IMR-90 (cell line): Measurements from ENCODE around the gene CHIT1. TPM values are rescaled to one million over a fixed set of nuclear protein-coding genes. Genes with fewer than 3 reads are reported as not detected.

ENCODE experiments used
- ATAC-seq: fragments of 200-7000 bp; cut with Tn5 transposase; 2 replicates; pipeline ENCODE4 v1.9.1; 2020; ENCODE audit warnings: low read depth, mild to moderate bottlenecking, moderate library complexity
- BruUV-seq: library from RNA; stranded (reverse); fragments of 400-500 nt; replicated peaks from 2 replicates; lab custom pipeline; 2021; lab: Mats Ljungman, UMichigan
- CTCF ChIA-PET: fragments of 300-600 bp; formaldehyde crosslinking; extraction: SDS; loops from one replicate; lab custom pipeline; 2021; ENCODE audit warnings: antibody characterized with exemption; lab: Yijun Ruan, JAX
- POLR2A ChIA-PET: fragments of 300-600 bp; sonication (Branson Sonifier 250); formaldehyde crosslinking; loops from one replicate; lab custom pipeline; 2022; ENCODE audit warnings: antibody characterized with exemption; ENCODE audit not compliant: unreplicated experiment; lab: Charles Lee
- DNase-seq: peaks from one replicate; pipeline ENCODE4 v3.0.0; 2013
- H2AFZ ChIP-seq: replicated peaks from 2 replicates; pipeline ENCODE3; 2013; ENCODE audit warnings: low read length, mild to moderate bottlenecking; ENCODE audit not compliant: poor library complexity
- H2AK5ac ChIP-seq: 2 replicates; pipeline ENCODE4 v1.6.1; 2013; ENCODE audit warnings: low read depth, low read length, inconsistent platforms
- H2AK9ac ChIP-seq: replicated peaks from 2 replicates; pipeline ENCODE3; 2013; ENCODE audit warnings: mild to moderate bottlenecking, low read depth, low read length, moderate library complexity; ENCODE audit not compliant: poor library complexity
- H2BK120ac ChIP-seq: 2 replicates; pipeline ENCODE4 v1.6.1; 2013; ENCODE audit warnings: low read depth, low read length, inconsistent platforms
- H2BK15ac ChIP-seq: 3 replicates; pipeline ENCODE4 v1.6.1; 2013; ENCODE audit warnings: low read depth, low read length, inconsistent platforms
- H2BK20ac ChIP-seq: 2 replicates; pipeline ENCODE4 v1.6.1; 2013; ENCODE audit warnings: low read depth, mild to moderate bottlenecking, inconsistent platforms, low read length, moderate library complexity
- H2BK5ac ChIP-seq: 2 replicates; pipeline ENCODE4 v1.6.1; 2013; ENCODE audit warnings: mild to moderate bottlenecking, low read depth, low read length, inconsistent platforms; ENCODE audit not compliant: poor library complexity, severe bottlenecking
- H3K14ac ChIP-seq: replicated peaks from 2 replicates; pipeline ENCODE4 v1.6.1; 2013; ENCODE audit warnings: low read depth, low read length, inconsistent platforms
- H3K18ac ChIP-seq: 2 replicates; pipeline ENCODE4 v1.6.1; 2013; ENCODE audit warnings: low read depth, low read length, control low read depth
- H3K23ac ChIP-seq: 2 replicates; pipeline ENCODE4 v1.6.1; 2013; ENCODE audit warnings: low read depth, low read length, inconsistent platforms
- H3K27ac ChIP-seq: 2 replicates; pipeline ENCODE4 v1.5.1; 2013; ENCODE audit warnings: mild to moderate bottlenecking, control low read depth, low read length; ENCODE audit not compliant: insufficient read depth
- H3K27me3 ChIP-seq: 2 replicates; pipeline ENCODE4 v1.6.1; 2013; ENCODE audit warnings: low read length; ENCODE audit not compliant: control insufficient read depth, insufficient read depth
- H3K36me3 ChIP-seq: 2 replicates; pipeline ENCODE4 v1.6.1; 2013; ENCODE audit warnings: low read length, mixed read lengths; ENCODE audit not compliant: control insufficient read depth, insufficient read depth
- H3K4ac ChIP-seq: 2 replicates; pipeline ENCODE4 v1.6.1; 2013; ENCODE audit warnings: low read depth, low read length, inconsistent platforms
- H3K4me1 ChIP-seq: 2 replicates; pipeline ENCODE4 v1.6.1; 2013; ENCODE audit warnings: low read length, mixed read lengths; ENCODE audit not compliant: control insufficient read depth, insufficient read depth
- H3K4me2 ChIP-seq: 2 replicates; pipeline ENCODE4 v1.6.1; 2013; ENCODE audit warnings: low read depth, mild to moderate bottlenecking, control low read depth, low read length, moderate library complexity
- H3K4me3 ChIP-seq: 2 replicates; pipeline ENCODE4 v1.5.1; 2013; ENCODE audit warnings: low read depth, mild to moderate bottlenecking, control low read depth, low read length, moderate library complexity; ENCODE audit not compliant: insufficient read depth
- H3K56ac ChIP-seq: 2 replicates; pipeline ENCODE4 v1.6.1; 2013; ENCODE audit warnings: low read length, inconsistent platforms; ENCODE audit not compliant: insufficient read depth; ENCODE audit errors: extremely low read depth
- H3K79me1 ChIP-seq, 2 experiments: 2 replicates each; pipeline ENCODE4 v1.6.1; 2013; ENCODE audit warnings: low read length in 2 of 2, inconsistent platforms in 1 of 2, low read depth in 1 of 2
- H3K9ac ChIP-seq: 2 replicates; pipeline ENCODE4 v1.6.1; 2013; ENCODE audit warnings: low read depth, low read length, control low read depth
- H3K9me1 ChIP-seq: 2 replicates; pipeline ENCODE4 v1.6.1; 2013; ENCODE audit warnings: low read length, inconsistent platforms; ENCODE audit not compliant: insufficient read depth
- H3K9me3 ChIP-seq: 2 replicates; pipeline ENCODE4 v1.6.1; 2013; ENCODE audit warnings: low read length; ENCODE audit not compliant: control insufficient read depth, insufficient read depth
- H4K20me1 ChIP-seq: 2 replicates; pipeline ENCODE4 v1.6.1; 2013; ENCODE audit warnings: low read length, inconsistent platforms; ENCODE audit not compliant: insufficient read depth
- H4K5ac ChIP-seq: 2 replicates; pipeline ENCODE4 v1.6.1; 2013; ENCODE audit warnings: mild to moderate bottlenecking, low read depth, low read length, control low read depth
- H4K8ac ChIP-seq, 2 experiments: 2 replicates each; pipeline ENCODE4 v1.6.1; 2013; ENCODE audit warnings: low read depth in 2 of 2, low read length in 2 of 2, control low read depth in 1 of 2, inconsistent platforms in 1 of 2
- H4K91ac ChIP-seq: 2 replicates; pipeline ENCODE4 v1.6.1; 2013; ENCODE audit warnings: low read depth, low read length, inconsistent platforms; ENCODE audit not compliant: insufficient read depth
- BHLHE40 ChIP-seq: fragments of 150-350 bp; IDR thresholded peaks from 2 replicates; pipeline ENCODE4 v1.6.1; 2016; ENCODE audit warnings: mild to moderate bottlenecking, low read depth, low read length
- CEBPB ChIP-seq: IDR thresholded peaks from 2 replicates; pipeline ENCODE4 v1.6.1; 2012; ENCODE audit warnings: low read depth, low read length, improper control_type of control experiment
- CHD1 ChIP-seq: IDR thresholded peaks from 2 replicates; pipeline ENCODE4 v1.6.1; 2012; ENCODE audit warnings: low read depth, low read length, improper control_type of control experiment
- CTCF ChIP-seq: conservative IDR thresholded peaks from 2 replicates; pipeline ENCODE4 v1.5.1; 2012; ENCODE audit warnings: mild to moderate bottlenecking, low read depth, low read length, improper control_type of control experiment
- ELK1 ChIP-seq: fragments of 150-350 bp; IDR thresholded peaks from 2 replicates; pipeline ENCODE4 v1.6.1; 2016; ENCODE audit warnings: low read depth, mild to moderate bottlenecking, low read length, moderate library complexity, borderline replicate concordance
- FOS ChIP-seq: fragments of 150-350 bp; IDR thresholded peaks from 2 replicates; pipeline ENCODE4 v1.6.1; 2016; ENCODE audit warnings: low read depth, low read length
- MAFK ChIP-seq: IDR thresholded peaks from 2 replicates; pipeline ENCODE4 v1.6.1; 2012; ENCODE audit warnings: low read depth, low read length, improper control_type of control experiment
- MAZ ChIP-seq: IDR thresholded peaks from 2 replicates; pipeline ENCODE4 v1.6.1; 2012; ENCODE audit warnings: low read depth, mild to moderate bottlenecking, low read length, improper control_type of control experiment, moderate library complexity, borderline replicate concordance
- MXI1 ChIP-seq: IDR thresholded peaks from 2 replicates; pipeline ENCODE4 v1.6.1; 2012; ENCODE audit warnings: low read depth, mild to moderate bottlenecking, low read length, moderate library complexity, borderline replicate concordance
- NFE2L2 ChIP-seq: fragments of 150-350 bp; IDR thresholded peaks from 2 replicates; pipeline ENCODE4 v1.6.1; 2016; ENCODE audit warnings: low read depth, mild to moderate bottlenecking, low read length
- POLR2A ChIP-seq: IDR thresholded peaks from 2 replicates; pipeline ENCODE4 v1.6.1; 2012; ENCODE audit warnings: mild to moderate bottlenecking, low read depth, low read length
- RAD21 ChIP-seq: IDR thresholded peaks from 2 replicates; pipeline ENCODE4 v1.6.1; 2012; ENCODE audit warnings: low read length, improper control_type of control experiment
- RCOR1 ChIP-seq: IDR thresholded peaks from 2 replicates; pipeline ENCODE4 v1.6.1; 2012; ENCODE audit warnings: mild to moderate bottlenecking, low read length, improper control_type of control experiment; ENCODE audit not compliant: insufficient replicate concordance
- RFX5 ChIP-seq: IDR thresholded peaks from 2 replicates; pipeline ENCODE4 v1.8.0; 2012; ENCODE audit warnings: low read depth, mild to moderate bottlenecking, low read length, moderate library complexity
- SMC3 ChIP-seq: fragments of 150-350 bp; IDR thresholded peaks from 2 replicates; pipeline ENCODE4 v1.6.1; 2016; ENCODE audit warnings: low read depth, mild to moderate bottlenecking, antibody characterized with exemption, low read length, moderate library complexity
- USF2 ChIP-seq: fragments of 150-350 bp; IDR thresholded peaks from 2 replicates; pipeline ENCODE4 v1.6.1; 2017; ENCODE audit warnings: mild to moderate bottlenecking, antibody characterized with exemption, low read length, low read depth
- dilution Hi-C: fragments of 300-500 bp; cut with HindIII; formaldehyde crosslinking; loops from one replicate; pipeline ENCODE4 v1.14.3; 2018; ENCODE audit warnings: low sequenced_read_pairs; ENCODE audit not compliant: unreplicated experiment
- in situ Hi-C: fragments of 300-500 bp; cut with MboI; formaldehyde crosslinking; loops from 3 replicates; pipeline ENCODE4 v1.14.3; 2019; ENCODE audit warnings: low sequenced_read_pairs, inconsistent platforms, mixed read lengths
- intact Hi-C: fragments of 100-400 bp; cut with micrococcal nuclease; formaldehyde crosslinking; loops from 2 replicates; pipeline ENCODE4 v1.10.0; 2022
- polyA plus RNA-seq, 3 experiments: library from polyadenylated mRNA; depleted of rRNA; stranded (reverse); fragments of >200 nt; gene quantifications; 2 replicates each; pipeline ENCODE4 v1.2.3, GENCODE V29; 2012; ENCODE audit warnings: low replicate concordance in 1 of 3
- total RNA-seq: library from RNA; depleted of rRNA; stranded (reverse); fragments of >200 nt; gene quantifications from 2 replicates; pipeline ENCODE4 v1.2.3, GENCODE V29; 2012

The CHIT1 gene
- total and polyA plus RNA-seq, 2 of the 4 experiments (the other 2 are of a cell fraction): not detected

- TF ChIP-seq RAD21 (no peak), CHD1 (no peak), SMC3 (no peak), CEBPB (no peak), NFE2L2 (no peak), RFX5 (no peak), POLR2A (no peak), MXI1 (no peak), MAFK (no peak), FOS (no peak), RCOR1 (no peak), USF2 (no peak), ELK1 (no peak), MAZ (no peak), BHLHE40 (no peak), CTCF (no peak)
- Histone ChIP-seq H2BK15ac (no peak overlapping the region), H3K79me1 (no peaks in the 10 kb centered on the region), H3K4ac (no peak overlapping the region), H3K9me3 (no peaks in the 10 kb centered on the region), H2AK5ac (no peak overlapping the region), H4K20me1 (no peaks in the 10 kb centered on the region), H3K14ac (no peak overlapping the region), H3K36me3 (no peaks in the 10 kb centered on the region), H3K9me1 (no peaks in the 10 kb centered on the region), H4K5ac (no peak overlapping the region), H3K4me2 (no peak overlapping the region), H3K18ac (no peak overlapping the region), H4K91ac (no peak overlapping the region), H3K27ac (no peak overlapping the region), H3K4me3 (no peak overlapping the region), H2BK120ac (no peak overlapping the region), H3K27me3 (peaks cover 11% of the 10 kb centered on the region), H2AK9ac (no peak overlapping the region), H3K9ac (no peak overlapping the region), H2BK20ac (no peak overlapping the region), H3K23ac (no peak overlapping the region), H3K56ac (no peak overlapping the region), H4K8ac (no peak overlapping the region), H3K4me1 (no peaks in the 10 kb centered on the region), H2BK5ac (no peak overlapping the region), H2AFZ (no peak overlapping the region)
- DNase-seq (no peak), ATAC-seq (no peak)
- intact Hi-C loops (no loop called here), in situ Hi-C loops (loop anchor here (5.0 kb wide), 1 partner anchor 93 kb away; no protein-coding TSS in a partner anchor), dilution Hi-C loops (no loop called here)
- BruUV-seq: no TSS peak
- ChIA-PET POLR2A (no interaction called here), CTCF (interaction anchor here (3.4 kb wide), 1 partner anchor 170 kb away, joined by 14 read pairs; no protein-coding TSS in a partner anchor)
These were observed 19.1 kb downstream of the CHIT1 start for GRCh38 chr1:203210350-203210749.
